HEK293T (cell line): ENCODE measurements around the gene TFDP3.

ENCODE experiments used
- CTCF ChIA-PET: fragments of 350-600 bp; formaldehyde crosslinking; extraction: SDS; loops from one replicate; lab custom pipeline; 2021; ENCODE audit warnings: antibody characterized with exemption, inconsistent platforms; lab: Yijun Ruan, JAX
- POLR2A ChIA-PET: fragments of 350-600 bp; formaldehyde crosslinking; extraction: SDS; loops from one replicate; lab custom pipeline; 2020; ENCODE audit warnings: antibody characterized with exemption, inconsistent platforms; lab: Yijun Ruan, JAX
- DNase-seq: peaks from one replicate; pipeline ENCODE4 v3.0.0; 2012; ENCODE audit warnings: mixed read lengths; ENCODE audit errors: extremely low spot score
- ARNT ChIP-seq: fragments of 450-650 bp; IDR thresholded peaks from 2 replicates; pipeline ENCODE4 v1.6.1; 2017; ENCODE audit warnings: mild to moderate bottlenecking
- BHLHE40 ChIP-seq: fragments of 450-650 bp; IDR thresholded peaks from 2 replicates; pipeline ENCODE4 v1.6.1; 2016; ENCODE audit warnings: mild to moderate bottlenecking, moderate library complexity, borderline replicate concordance
- CTBP1 ChIP-seq: fragments of 450-650 bp; IDR thresholded peaks from 2 replicates; pipeline ENCODE4 v1.6.1; 2016; ENCODE audit warnings: borderline replicate concordance
- ELF4 ChIP-seq: fragments of 450-650 bp; IDR thresholded peaks from 2 replicates; pipeline ENCODE4 v1.6.1; 2017; ENCODE audit warnings: antibody characterized with exemption
- FOXA1 ChIP-seq: fragments of 450-650 bp; IDR thresholded peaks from 2 replicates; pipeline ENCODE4 v1.6.1; 2016; ENCODE audit warnings: mild to moderate bottlenecking
- FOXK2 ChIP-seq: fragments of 450-650 bp; IDR thresholded peaks from 2 replicates; pipeline ENCODE4 v1.6.1; 2016; ENCODE audit warnings: mild to moderate bottlenecking
- FOXM1 ChIP-seq: fragments of 450-650 bp; IDR thresholded peaks from 2 replicates; pipeline ENCODE4 v1.6.1; 2017; ENCODE audit warnings: mild to moderate bottlenecking, borderline replicate concordance
- HDGF ChIP-seq: fragments of 450-650 bp; IDR thresholded peaks from 2 replicates; pipeline ENCODE4 v1.6.1; 2017; ENCODE audit warnings: antibody characterized with exemption, borderline replicate concordance
- L3MBTL2 ChIP-seq: fragments of 450-650 bp; conservative IDR thresholded peaks from 2 replicates; pipeline ENCODE4 v1.6.1; 2016; ENCODE audit warnings: mild to moderate bottlenecking
- LEF1 ChIP-seq: fragments of 450-650 bp; IDR thresholded peaks from 2 replicates; pipeline ENCODE4 v1.6.1; 2017; ENCODE audit warnings: mild to moderate bottlenecking, borderline replicate concordance
- NFRKB ChIP-seq: fragments of 450-650 bp; IDR thresholded peaks from 2 replicates; pipeline ENCODE4 v1.6.1; 2016; ENCODE audit warnings: mild to moderate bottlenecking, moderate library complexity
- SP1 ChIP-seq: fragments of 450-650 bp; IDR thresholded peaks from 2 replicates; pipeline ENCODE4 v1.6.1; 2017
- SUZ12 ChIP-seq: fragments of 450-650 bp; IDR thresholded peaks from 2 replicates; pipeline ENCODE4 v1.6.1; 2016; ENCODE audit warnings: mild to moderate bottlenecking
- TARDBP ChIP-seq: fragments of 450-650 bp; IDR thresholded peaks from 2 replicates; pipeline ENCODE4 v1.6.1; 2016
- ZNF384 ChIP-seq: fragments of 450-650 bp; IDR thresholded peaks from 2 replicates; pipeline ENCODE4 v1.6.1; 2016
- TF ChIP-seq, protein P1 (sequence below): fragments of 450-650 bp; IDR thresholded peaks from 2 replicates; pipeline ENCODE4 v1.6.1; 2016

The TFDP3 gene

DNA sequence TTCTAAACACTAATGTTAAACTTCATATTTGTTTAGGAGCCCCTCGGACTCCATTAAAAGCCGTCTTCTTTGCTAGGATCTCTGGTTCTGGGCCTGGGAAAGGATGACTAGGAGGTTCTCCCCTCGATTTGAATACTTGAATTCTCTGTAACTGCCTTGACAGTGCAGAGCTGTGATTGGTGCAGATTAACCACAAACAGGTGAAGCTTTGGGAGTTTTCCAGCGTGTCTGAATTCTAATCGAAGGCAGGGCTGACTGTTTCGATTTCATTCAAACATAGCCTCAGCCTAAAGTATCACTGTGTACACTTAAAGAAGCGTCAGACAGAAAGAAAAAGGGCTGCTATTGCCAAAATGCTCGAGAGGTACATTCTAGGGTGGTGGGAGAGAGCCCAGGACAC, 29.0 kb downstream of the TFDP3 start:
- DNase-seq, result no peak
- POLR2A ChIA-PET, result no interaction called here
- TF ChIP-seq CTBP1 (no peak), ZNF384 (no peak), SUZ12 (no peak), L3MBTL2 (no peak), LEF1 (no peak), BHLHE40 (no peak), FOXK2 (no peak)
- TF ChIP-seq, protein P1, sequence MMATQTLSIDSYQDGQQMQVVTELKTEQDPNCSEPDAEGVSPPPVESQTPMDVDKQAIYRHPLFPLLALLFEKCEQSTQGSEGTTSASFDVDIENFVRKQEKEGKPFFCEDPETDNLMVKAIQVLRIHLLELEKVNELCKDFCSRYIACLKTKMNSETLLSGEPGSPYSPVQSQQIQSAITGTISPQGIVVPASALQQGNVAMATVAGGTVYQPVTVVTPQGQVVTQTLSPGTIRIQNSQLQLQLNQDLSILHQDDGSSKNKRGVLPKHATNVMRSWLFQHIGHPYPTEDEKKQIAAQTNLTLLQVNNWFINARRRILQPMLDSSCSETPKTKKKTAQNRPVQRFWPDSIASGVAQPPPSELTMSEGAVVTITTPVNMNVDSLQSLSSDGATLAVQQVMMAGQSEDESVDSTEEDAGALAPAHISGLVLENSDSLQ, result no peak
- CTCF ChIA-PET, result no interaction called here

- no peak for DNase-seq
- TF ChIP-seq TARDBP, result no peak
- no peak for TF ChIP-seq ZNF384
- TF ChIP-seq FOXK2, result no peak
- no peak for TF ChIP-seq FOXM1
- TF ChIP-seq NFRKB, result no peak
- TF ChIP-seq, protein P1, result no peak
- no peak for TF ChIP-seq HDGF
- TF ChIP-seq BHLHE40, result no peak
- TF ChIP-seq ELF4, result no peak
- TF ChIP-seq CTBP1, result no peak
- no peak for TF ChIP-seq ARNT
- TF ChIP-seq L3MBTL2, result no peak
- TF ChIP-seq SP1, result no peak
- TF ChIP-seq SUZ12, result no peak
- no peak for TF ChIP-seq FOXA1
- TF ChIP-seq LEF1, result no peak
- ChIA-PET POLR2A (no interaction called here), CTCF (no interaction called here)
Observed at GRCh38 chrX:133188631-133189030, 29.5 kb downstream of the TFDP3 start.

- no peak for DNase-seq
Observed at GRCh38 chrX:133185938-133186337, 32.2 kb downstream of the TFDP3 start.

GRCh38 chrX:133185119-133185518, 33.0 kb downstream of the TFDP3 start:
- ChIA-PET POLR2A (no interaction called here), CTCF (no interaction called here)
- no peak for DNase-seq
- TF ChIP-seq L3MBTL2 (no peak), ARNT (no peak)

More at GRCh38 chrX:133185938-133186337, 32.2 kb downstream of the TFDP3 start:
- CTCF ChIA-PET, result no interaction called here
- TF ChIP-seq ARNT (no peak), HDGF (no peak), NFRKB (no peak), FOXA1 (no peak), CTBP1 (no peak), L3MBTL2 (no peak), ELF4 (no peak)
- POLR2A ChIA-PET, result no interaction called here

- TF ChIP-seq CTBP1 (no peak), ARNT (no peak)
- ChIA-PET POLR2A (no interaction called here), CTCF (no interaction called here)
- DNase-seq, result no peak
Observed at GRCh38 chrX:133183806-133184205, 34.3 kb downstream of the TFDP3 start.

GRCh38 chrX:133179500-133179899, 38.7 kb downstream of the TFDP3 start:
- ChIA-PET CTCF (no interaction called here), POLR2A (no interaction called here)
- TF ChIP-seq ZNF384 (no peak), L3MBTL2 (no peak), CTBP1 (no peak), FOXA1 (no peak), TARDBP (no peak), LEF1 (no peak), SP1 (no peak), HDGF (no peak), FOXM1 (no peak), SUZ12 (no peak), BHLHE40 (no peak), FOXK2 (no peak), ELF4 (no peak), ARNT (no peak), NFRKB (no peak)
- TF ChIP-seq, protein P1, result no peak
- no peak for DNase-seq

DNA sequence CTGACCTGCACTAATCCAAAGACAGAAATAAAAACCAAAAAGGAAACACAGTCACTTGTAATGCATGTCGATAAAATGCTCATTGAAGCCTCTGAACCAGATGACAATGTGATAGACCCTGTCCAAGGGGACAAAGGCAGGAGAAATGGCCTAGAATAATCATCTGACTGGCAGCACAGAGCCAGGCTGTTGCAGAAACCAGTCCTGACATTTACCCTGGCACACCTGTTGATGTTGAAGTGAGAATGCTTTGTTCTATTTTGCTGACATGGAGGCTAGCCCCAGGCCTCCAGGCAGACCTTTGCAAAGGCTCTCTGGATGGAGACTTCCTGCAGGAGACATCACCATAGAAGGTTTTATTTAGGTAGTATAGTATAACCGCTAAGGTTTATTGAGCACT, 41.0 kb downstream of the TFDP3 start:
- ChIA-PET POLR2A (no interaction called here), CTCF (no interaction called here)
- TF ChIP-seq CTBP1, result no peak
- TF ChIP-seq BHLHE40, result no peak
- no peak for TF ChIP-seq LEF1
- TF ChIP-seq FOXK2, result no peak
- TF ChIP-seq SUZ12, result no peak
- no peak for TF ChIP-seq NFRKB
- TF ChIP-seq FOXM1, result no peak
- no peak for DNase-seq
